ENCODE data around the gene NOL6. TPM values are rescaled to one million over a fixed set of nuclear protein-coding genes. Genes with fewer than 3 reads are reported as not detected.

The NOL6 gene
- total RNA-seq (2022; extraction: Qiagen RNA extraction), result 69.7 to 76.7 TPM (median 72.1 TPM) in 5 replicates

GRCh38 chr9:33473643-33474352, at the start of gene NOL6:
Gene NOL6 (minus strand): TSS chr9:33473924. CDS start chr9:33473842, 82 bp downstream.

GRCh38 chr9:33446946-33447798, 26.6 kb downstream of the NOL6 start, which contains the start of gene AQP3:
Gene AQP3 (minus strand): TSS chr9:33447593. CDS start chr9:33447530, 63 bp downstream.

Other genes starting within 250 kb of the NOL6 start
- not detected in 5 replicates for gene SPINK4, start 233.8 kb downstream of the NOL6 start, total RNA-seq (2022; extraction: Qiagen RNA extraction)
- gene BAG1, start 209.2 kb downstream of the NOL6 start, total RNA-seq (2022; extraction: Qiagen RNA extraction), result 112 to 132 TPM (median 127 TPM) in 5 replicates
- gene CHMP5, start 208.9 kb downstream of the NOL6 start, total RNA-seq (2022; extraction: Qiagen RNA extraction), result 67.3 to 80.6 TPM (median 70.3 TPM) in 5 replicates
- 31.4 to 34.8 TPM (median 31.7 TPM) in 5 replicates for gene NFX1, start 183.4 kb downstream of the NOL6 start, total RNA-seq (2022; extraction: Qiagen RNA extraction)
- 0.28 to 0.56 TPM (median 0.33 TPM) in 5 replicates for gene AQP7, start 71.4 kb downstream of the NOL6 start, total RNA-seq (2022; extraction: Qiagen RNA extraction)
- gene AQP3, start 26.3 kb downstream of the NOL6 start, total RNA-seq (2022; extraction: Qiagen RNA extraction), result 21.0 to 24.9 TPM (median 23.2 TPM) in 5 replicates
- 4.8 to 7.7 TPM (median 5.3 TPM) in 5 replicates for gene ANKRD18B, start 50.3 kb upstream of the NOL6 start, total RNA-seq (2022; extraction: Qiagen RNA extraction)